Measurements from ENCODE around the gene TMPRSS7.
A peak's percentile ranks its signal among the peaks of the same experiment; 100 is the strongest.

The TMPRSS7 gene

GRCh38 chr3:112004187-112004586 lies 30.3 kb upstream of the TMPRSS7 start:
- ATAC-seq (replicated peaks), result no peak
- Mint-ChIP-seq H3K4me3 (no peak overlapping the region), H3K27me3 (no peaks in the 10 kb centered on the region), H3K36me3 (ENCODE audit: insufficient read depth) (no peaks in the 10 kb centered on the region), H3K9me3 (no peaks in the 10 kb centered on the region), H3K27ac (peak overlapping the region; percentile 4 to 15), H3K4me1 (ENCODE audit: low read depth in 2 of 2) (peaks cover 18 to 20% of the 10 kb centered on the region in 2 donors)
- no peak for DNase-seq

GRCh38 chr3:112004669-112005068 lies 29.9 kb upstream of the TMPRSS7 start:
- H3K4me1 Mint-ChIP-seq (ENCODE audit: low read depth in 2 of 2), result peaks cover 18 to 20% of the 10 kb centered on the region in 2 donors

GRCh38 chr3:112005091-112005672 lies 29.4 kb upstream of the TMPRSS7 start:
- no peak overlapping the region for H3K27ac Mint-ChIP-seq
- peaks cover 18 to 20% of the 10 kb centered on the region in 2 donors for H3K4me1 Mint-ChIP-seq (ENCODE audit: low read depth in 2 of 2)

More at GRCh38 chr3:112004669-112005068, 29.9 kb upstream of the TMPRSS7 start:
- H3K36me3 Mint-ChIP-seq (ENCODE audit: insufficient read depth), result no peaks in the 10 kb centered on the region
- no peak overlapping the region for H3K27ac Mint-ChIP-seq
- no peak for ATAC-seq (replicated peaks)
- no peaks in the 10 kb centered on the region for H3K9me3 Mint-ChIP-seq
- DNase-seq, result no peak
- H3K4me3 Mint-ChIP-seq, result no peak overlapping the region
- no peaks in the 10 kb centered on the region for H3K27me3 Mint-ChIP-seq

GRCh38 chr3:112007633-112008032 lies 26.9 kb upstream of the TMPRSS7 start:
- H3K4me1 Mint-ChIP-seq (ENCODE audit: low read depth in 2 of 2), result peaks cover 11 to 15% of the 10 kb centered on the region in 2 donors
- ATAC-seq (replicated peaks) (no peak), DNase-seq (no peak)
- H3K36me3 Mint-ChIP-seq (ENCODE audit: insufficient read depth), result no peaks in the 10 kb centered on the region
- H3K9me3 Mint-ChIP-seq, result no peaks in the 10 kb centered on the region
- H3K27ac Mint-ChIP-seq, result no peak overlapping the region
- no peak overlapping the region for H3K4me3 Mint-ChIP-seq
- H3K27me3 Mint-ChIP-seq, result no peaks in the 10 kb centered on the region

More at GRCh38 chr3:112005091-112005672, 29.4 kb upstream of the TMPRSS7 start:
- H3K27me3 Mint-ChIP-seq, result no peaks in the 10 kb centered on the region
- H3K36me3 Mint-ChIP-seq (ENCODE audit: insufficient read depth), result no peaks in the 10 kb centered on the region
- H3K9me3 Mint-ChIP-seq, result no peaks in the 10 kb centered on the region
- no peak overlapping the region for H3K4me3 Mint-ChIP-seq
- no peak for DNase-seq
- no peak for ATAC-seq (replicated peaks)

GRCh38 chr3:112009670-112010069 lies 24.9 kb upstream of the TMPRSS7 start:
- Mint-ChIP-seq H3K4me1 (ENCODE audit: low read depth in 2 of 2) (peaks cover 4 to 7% of the 10 kb centered on the region in 2 donors), H3K36me3 (ENCODE audit: insufficient read depth) (no peaks in the 10 kb centered on the region), H3K9me3 (no peaks in the 10 kb centered on the region), H3K4me3 (no peak overlapping the region), H3K27me3 (no peaks in the 10 kb centered on the region), H3K27ac (no peak overlapping the region)
- ATAC-seq (replicated peaks), result no peak
- no peak for DNase-seq

GRCh38 chr3:112010636-112011035 lies 23.9 kb upstream of the TMPRSS7 start:
- no peak for ATAC-seq (replicated peaks)
- Mint-ChIP-seq H3K27me3 (no peaks in the 10 kb centered on the region), H3K36me3 (ENCODE audit: insufficient read depth) (no peaks in the 10 kb centered on the region), H3K4me3 (no peak overlapping the region), H3K9me3 (no peaks in the 10 kb centered on the region), H3K4me1 (ENCODE audit: low read depth in 2 of 2) (peaks cover 4 to 7% of the 10 kb centered on the region in 2 donors), H3K27ac (no peak overlapping the region)
- no peak for DNase-seq

- no peaks in the 10 kb centered on the region for H3K27me3 Mint-ChIP-seq
- H3K36me3 Mint-ChIP-seq (ENCODE audit: insufficient read depth), result no peaks in the 10 kb centered on the region
- H3K9me3 Mint-ChIP-seq, result no peaks in the 10 kb centered on the region
- DNase-seq (no peak), ATAC-seq (replicated peaks) (no peak)
- H3K4me1 Mint-ChIP-seq (ENCODE audit: low read depth in 2 of 2), result peaks cover 4 to 7% of the 10 kb centered on the region in 2 donors
- H3K27ac Mint-ChIP-seq, result no peak overlapping the region
- H3K4me3 Mint-ChIP-seq, result no peak overlapping the region
Observed at GRCh38 chr3:112011376-112011940, 23.1 kb upstream of the TMPRSS7 start.

GRCh38 chr3:112012205-112012992 lies 22.1 kb upstream of the TMPRSS7 start:
- Mint-ChIP-seq H3K27ac (peak overlapping the region in 1 of 2 donors; percentile 83), H3K4me1 (ENCODE audit: low read depth in 2 of 2) (peaks cover 4 to 7% of the 10 kb centered on the region in 2 donors), H3K27me3 (no peaks in the 10 kb centered on the region), H3K36me3 (ENCODE audit: insufficient read depth) (no peaks in the 10 kb centered on the region), H3K9me3 (no peaks in the 10 kb centered on the region), H3K4me3 (no peak overlapping the region)
- DNase-seq, result no peak
- no peak for ATAC-seq (replicated peaks)

GRCh38 chr3:112013058-112013783 lies 21.3 kb upstream of the TMPRSS7 start:
- peaks cover 4 to 7% of the 10 kb centered on the region in 2 donors for H3K4me1 Mint-ChIP-seq (ENCODE audit: low read depth in 2 of 2)
- peak overlapping the region in 1 of 2 donors; percentile 83 for H3K27ac Mint-ChIP-seq
- DNase-seq (peak; percentile 26 to 42 (median 41)), ATAC-seq (replicated peaks) (peak; percentile 90)
- H3K4me3 Mint-ChIP-seq, result peak overlapping the region in 1 of 2 donors; percentile 32
- no peaks in the 10 kb centered on the region for H3K36me3 Mint-ChIP-seq (ENCODE audit: insufficient read depth)
- H3K9me3 Mint-ChIP-seq, result no peaks in the 10 kb centered on the region
- H3K27me3 Mint-ChIP-seq, result no peaks in the 10 kb centered on the region

GRCh38 chr3:112013784-112014143 lies 20.8 kb upstream of the TMPRSS7 start:
- ATAC-seq (replicated peaks) (peak; percentile 33), DNase-seq (no peak)
- Mint-ChIP-seq H3K27ac (no peak overlapping the region), H3K9me3 (no peaks in the 10 kb centered on the region), H3K4me3 (peak overlapping the region in 1 of 2 donors; percentile 32), H3K27me3 (no peaks in the 10 kb centered on the region), H3K36me3 (ENCODE audit: insufficient read depth) (no peaks in the 10 kb centered on the region), H3K4me1 (ENCODE audit: low read depth in 2 of 2) (peaks cover 4 to 7% of the 10 kb centered on the region in 2 donors)

- H3K27me3 Mint-ChIP-seq, result no peaks in the 10 kb centered on the region
Observed at GRCh38 chr3:112017091-112017490, 17.4 kb upstream of the TMPRSS7 start.

GRCh38 chr3:112018712-112019111 lies 15.8 kb upstream of the TMPRSS7 start:
- Mint-ChIP-seq H3K27ac (no peak overlapping the region), H3K27me3 (no peaks in the 10 kb centered on the region)
- no peak for ATAC-seq (replicated peaks)

More at GRCh38 chr3:112017091-112017490, 17.4 kb upstream of the TMPRSS7 start:
- no peaks in the 10 kb centered on the region for H3K36me3 Mint-ChIP-seq (ENCODE audit: insufficient read depth)
- peaks cover 4 to 7% of the 10 kb centered on the region in 2 donors for H3K4me1 Mint-ChIP-seq (ENCODE audit: low read depth in 2 of 2)
- no peaks in the 10 kb centered on the region for H3K9me3 Mint-ChIP-seq
- no peak overlapping the region for H3K27ac Mint-ChIP-seq
- DNase-seq (no peak), ATAC-seq (replicated peaks) (no peak)
- no peak overlapping the region for H3K4me3 Mint-ChIP-seq

GRCh38 chr3:112019716-112020115 lies 14.8 kb upstream of the TMPRSS7 start:
- Mint-ChIP-seq H3K4me1 (ENCODE audit: low read depth in 2 of 2) (no peaks in the 10 kb centered on the region), H3K27me3 (no peaks in the 10 kb centered on the region), H3K9me3 (no peaks in the 10 kb centered on the region), H3K36me3 (ENCODE audit: insufficient read depth) (no peaks in the 10 kb centered on the region), H3K4me3 (no peak overlapping the region), H3K27ac (no peak overlapping the region)
- no peak for ATAC-seq (replicated peaks)
- no peak for DNase-seq

More at GRCh38 chr3:112018712-112019111, 15.8 kb upstream of the TMPRSS7 start:
- Mint-ChIP-seq H3K36me3 (ENCODE audit: insufficient read depth) (no peaks in the 10 kb centered on the region), H3K9me3 (no peaks in the 10 kb centered on the region), H3K4me3 (no peak overlapping the region), H3K4me1 (ENCODE audit: low read depth in 2 of 2) (peaks cover 0 to 5% of the 10 kb centered on the region in 2 donors)
- no peak for DNase-seq
